HG03135 (cell line): Measurements from ENCODE around the gene SULT1E1.

Experiments used
- ATAC-seq: cut with Tn5 transposase; IDR thresholded peaks from one replicate; pipeline ENCODE4 v1.9.1; 2021; ENCODE audit warnings: mild to moderate bottlenecking, moderate library complexity; ENCODE audit not compliant: unreplicated experiment

Gene SULT1E1

GRCh38 chr4:69860052-69860451 is at the start of gene SULT1E1:
TSS of gene SULT1E1 (minus strand) at chr4:69860145. CDS start at chr4:69857644, 2,501 bp downstream.
- ATAC-seq = no peak

- ATAC-seq = no peak
Observed at GRCh38 chr4:69909195-69909594, 49.2 kb upstream of the SULT1E1 start.

- ATAC-seq = no peak
Observed at GRCh38 chr4:69907151-69907550, 47.2 kb upstream of the SULT1E1 start.

- no peak for ATAC-seq
Observed at GRCh38 chr4:69896530-69897116, 36.7 kb upstream of the SULT1E1 start.

- ATAC-seq = no peak
Observed at GRCh38 chr4:69894721-69895120, 34.8 kb upstream of the SULT1E1 start.

- ATAC-seq = no peak
Observed at GRCh38 chr4:69894186-69894585, 34.2 kb upstream of the SULT1E1 start.

GRCh38 chr4:69888336-69888735 is 28.4 kb upstream of the SULT1E1 start:
- no peak for ATAC-seq

GRCh38 chr4:69882150-69882549 is 22.2 kb upstream of the SULT1E1 start:
- no peak for ATAC-seq

- peak; percentile 86 for ATAC-seq
Observed at GRCh38 chr4:69881173-69881773, 21.3 kb upstream of the SULT1E1 start.

- ATAC-seq = no peak
Observed at GRCh38 chr4:69878250-69878649, 18.3 kb upstream of the SULT1E1 start.

GRCh38 chr4:69877453-69877852 is 17.5 kb upstream of the SULT1E1 start:
- no peak for ATAC-seq

- no peak for ATAC-seq
Observed at GRCh38 chr4:69876071-69876470, 16.1 kb upstream of the SULT1E1 start.

GRCh38 chr4:69875576-69875975 is 15.6 kb upstream of the SULT1E1 start:
- ATAC-seq = no peak

GRCh38 chr4:69874507-69874906 is 14.6 kb upstream of the SULT1E1 start:
- ATAC-seq = no peak

- no peak for ATAC-seq
Observed at GRCh38 chr4:69861756-69862155, 1.8 kb upstream of the SULT1E1 start.

GRCh38 chr4:69860521-69861298 is 765 bp upstream of the SULT1E1 start:
- ATAC-seq = no peak

- no peak for ATAC-seq
Observed at GRCh38 chr4:69859140-69859685, 732 bp downstream of the SULT1E1 start.

- no peak for ATAC-seq
Observed at GRCh38 chr4:69858690-69859089, 1.3 kb downstream of the SULT1E1 start.

- no peak for ATAC-seq
Observed at GRCh38 chr4:69855822-69856221, 4.1 kb downstream of the SULT1E1 start.

- ATAC-seq = peak; percentile 86
Observed at GRCh38 chr4:69849969-69850368, 10.0 kb downstream of the SULT1E1 start.

GRCh38 chr4:69849297-69849696 is 10.6 kb downstream of the SULT1E1 start:
- ATAC-seq = no peak

GRCh38 chr4:69848028-69848427 is 11.9 kb downstream of the SULT1E1 start:
- ATAC-seq = no peak
